M059J (cell line): ENCODE measurements around the gene IFIT2. TPM values are rescaled to one million over a fixed set of nuclear protein-coding genes. Genes with fewer than 3 reads are reported as not detected.

Experiments
- DNase-seq: peaks from one replicate; pipeline ENCODE4 v3.0.0-alpha.2; 2012; ENCODE audit warnings: low read depth
- total RNA-seq: library from RNA; depleted of rRNA; stranded (reverse); fragments of >200 nt; shearing (Covaris generic); gene quantifications from 2 replicates; pipeline ENCODE4 v1.2.3, GENCODE V29; 2014

The IFIT2 gene
- total RNA-seq, 1 experiment from 2014 or later, result 58.0 TPM

- peak; percentile 88 for DNase-seq
These were observed 40.5 kb downstream of the IFIT2 start for GRCh38 chr10:89342206-89342958.

GRCh38 chr10:89343089-89343767 is 41.4 kb downstream of the IFIT2 start:
- no peak for DNase-seq

- DNase-seq, result no peak
These were observed 42.3 kb downstream of the IFIT2 start for GRCh38 chr10:89344156-89344555.

- no peak for DNase-seq
These were observed 43.6 kb downstream of the IFIT2 start for GRCh38 chr10:89345367-89346000.

GRCh38 chr10:89346405-89347254 is 44.8 kb downstream of the IFIT2 start:
- DNase-seq, result no peak

GRCh38 chr10:89347701-89348457 is 46.0 kb downstream of the IFIT2 start:
- no peak for DNase-seq

- DNase-seq, result no peak
These were observed 46.6 kb downstream of the IFIT2 start for GRCh38 chr10:89348481-89348880.

GRCh38 chr10:89348975-89349374 is 47.1 kb downstream of the IFIT2 start:
- no peak for DNase-seq

GRCh38 chr10:89350631-89351315 is 48.9 kb downstream of the IFIT2 start:
- peak; percentile 55 for DNase-seq

- DNase-seq, result peak; percentile 57
These were observed 49.5 kb downstream of the IFIT2 start for GRCh38 chr10:89351412-89351779.

- peak; percentile 94 for DNase-seq
These were observed 50.1 kb downstream of the IFIT2 start for GRCh38 chr10:89351780-89352597.

- DNase-seq, result no peak
These were observed 51.0 kb downstream of the IFIT2 start for GRCh38 chr10:89352802-89353201.

GRCh38 chr10:89355394-89355931 is 53.6 kb downstream of the IFIT2 start:
- DNase-seq, result peak; percentile 80

- DNase-seq, result no peak
These were observed 55.2 kb downstream of the IFIT2 start for GRCh38 chr10:89357096-89357495.

GRCh38 chr10:89357975-89358374 is 56.1 kb downstream of the IFIT2 start:
- DNase-seq, result peak; percentile 36
